Mesenchymal stem cell (in vitro differentiated cells and primary cell): ENCODE measurements around the gene ATP5F1C.

Experiments used
- DNase-seq: peaks from one replicate; pipeline ENCODE4 v3.0.0-alpha.2; 2013
- H2AFZ ChIP-seq: one replicate; pipeline ENCODE4 v1.6.1; 2013; ENCODE audit warnings: low read depth, mild to moderate bottlenecking, control low read depth, inconsistent platforms, low read length, moderate library complexity
- H2AK5ac ChIP-seq: 2 replicates; pipeline ENCODE4 v1.6.1; 2013; ENCODE audit warnings: low read length, moderate library complexity, mild to moderate bottlenecking, inconsistent platforms; ENCODE audit not compliant: severe bottlenecking
- H2BK120ac ChIP-seq: one replicate; pipeline ENCODE4 v1.6.1; 2013; ENCODE audit warnings: low read depth, mild to moderate bottlenecking, inconsistent platforms, low read length, moderate library complexity
- H2BK12ac ChIP-seq, 2 experiments: one replicate each; pipeline ENCODE4 v1.6.1; 2013; ENCODE audit warnings: inconsistent platforms in 2 of 2, low read length in 2 of 2, mild to moderate bottlenecking in 2 of 2, moderate library complexity in 2 of 2, control low read depth in 1 of 2
- H2BK15ac ChIP-seq: one replicate; pipeline ENCODE4 v1.6.1; 2013; ENCODE audit warnings: mild to moderate bottlenecking, low read depth, inconsistent platforms; ENCODE audit not compliant: poor library complexity, severe bottlenecking
- H2BK5ac ChIP-seq: 2 replicates; pipeline ENCODE4 v1.6.1; 2013; ENCODE audit warnings: low read depth, mild to moderate bottlenecking, low read length, control low read depth, inconsistent platforms; ENCODE audit not compliant: poor library complexity, severe bottlenecking
- H3K14ac ChIP-seq, 2 experiments: one replicate each; pipeline ENCODE4 v1.6.1; 2013; ENCODE audit warnings: inconsistent platforms in 2 of 2, low read length in 2 of 2, control low read depth in 1 of 2, mild to moderate bottlenecking in 1 of 2, moderate library complexity in 1 of 2
- H3K18ac ChIP-seq, 2 experiments: one replicate each; pipeline ENCODE4 v1.6.1; 2013; ENCODE audit warnings: inconsistent platforms in 2 of 2, low read length in 2 of 2, control low read depth in 1 of 2, low read depth in 1 of 2, mild to moderate bottlenecking in 1 of 2
- H3K23ac ChIP-seq, 2 experiments: one replicate each; pipeline ENCODE4 v1.6.1; 2013; ENCODE audit warnings: inconsistent platforms in 2 of 2, low read length in 2 of 2, mild to moderate bottlenecking in 2 of 2, moderate library complexity in 2 of 2, control low read depth in 1 of 2
- H3K27ac ChIP-seq: 2 replicates; pipeline ENCODE4 v1.5.1; 2013; ENCODE audit warnings: mild to moderate bottlenecking, moderate library complexity, low read length, control low read depth, inconsistent platforms; ENCODE audit not compliant: poor library complexity, severe bottlenecking
- H3K27me3 ChIP-seq, 2 experiments: 2 replicates each; pipeline versions ENCODE4 v1.6.1 to v1.7.0; 2013; ENCODE audit warnings: low read length in 2 of 2, mild to moderate bottlenecking in 2 of 2, moderate library complexity in 2 of 2, control low read depth in 1 of 2, inconsistent platforms in 1 of 2; ENCODE audit not compliant: control insufficient read depth in 1 of 2, insufficient read depth in 1 of 2
- H3K36me3 ChIP-seq, 2 experiments: 2 replicates each; pipeline versions ENCODE4 v1.6.1 to v1.7.0; 2013; ENCODE audit warnings: low read length in 2 of 2, control low read depth in 1 of 2, inconsistent platforms in 1 of 2, low read depth in 1 of 2, mild to moderate bottlenecking in 1 of 2; ENCODE audit not compliant: insufficient read depth in 2 of 2, control insufficient read depth in 1 of 2
- H3K4ac ChIP-seq, 2 experiments: one replicate each; pipeline ENCODE4 v1.6.1; 2013; ENCODE audit warnings: inconsistent platforms in 2 of 2, low read length in 2 of 2, mild to moderate bottlenecking in 2 of 2, moderate library complexity in 2 of 2, control low read depth in 1 of 2, low read depth in 1 of 2
- H3K4me1 ChIP-seq: 2 replicates; pipeline ENCODE4 v1.6.1; 2013; ENCODE audit warnings: low read depth, low read length, control low read depth; ENCODE audit not compliant: control insufficient read depth, insufficient read depth
- H3K4me2 ChIP-seq: 2 replicates; pipeline ENCODE4 v1.6.1; 2013; ENCODE audit warnings: low read length, mild to moderate bottlenecking, inconsistent platforms; ENCODE audit not compliant: poor library complexity, severe bottlenecking
- H3K4me3 ChIP-seq, 2 experiments: 2 replicates each; pipeline versions ENCODE4 v1.5.1 to v1.7.0; 2013; ENCODE audit warnings: low read length in 2 of 2, mild to moderate bottlenecking in 2 of 2, control low read depth in 1 of 2, low read depth in 1 of 2; ENCODE audit not compliant: insufficient read depth in 1 of 2
- H3K79me1 ChIP-seq: replicated peaks from 2 replicates; pipeline ENCODE4 v1.6.1; 2013; ENCODE audit warnings: mild to moderate bottlenecking, control low read depth, low read length, inconsistent platforms; ENCODE audit not compliant: poor library complexity, severe bottlenecking
- H3K9ac ChIP-seq: 2 replicates; pipeline ENCODE4 v1.7.0; 2013; ENCODE audit warnings: mild to moderate bottlenecking, low read length, moderate library complexity
- H3K9me3 ChIP-seq: 2 replicates; pipeline ENCODE4 v1.7.0; 2013; ENCODE audit warnings: mild to moderate bottlenecking, low read length; ENCODE audit not compliant: control insufficient read depth
- H4K8ac ChIP-seq: one replicate; pipeline ENCODE4 v1.6.1; 2013; ENCODE audit warnings: inconsistent platforms, mild to moderate bottlenecking, low read length, moderate library complexity
- H4K91ac ChIP-seq: one replicate; pipeline ENCODE4 v1.6.1; 2013; ENCODE audit warnings: mild to moderate bottlenecking, low read length, inconsistent platforms
- WGBS: methylation state at CpG from one replicate; pipeline ENCODE4 v1.1.7; 2013; ENCODE audit warnings: mixed read lengths; 5-methylcytosine and 5-hydroxymethylcytosine counted together

ATP5F1C gene

GRCh38 chr10:7853890-7854289 lies 65.9 kb downstream of the ATP5F1C start:
- Histone ChIP-seq H2AK5ac (no peak overlapping the region), H3K9me3 (no peaks in the 10 kb centered on the region), H2AFZ (no peak overlapping the region), H4K8ac (no peak overlapping the region), H3K9ac (no peak overlapping the region), H3K14ac (no peak overlapping the region), H3K18ac (no peak overlapping the region), H3K79me1 (peaks cover 19% of the 10 kb centered on the region), H3K23ac (no peak overlapping the region), H2BK15ac (no peak overlapping the region), H3K4me2 (no peak overlapping the region), H4K91ac (no peak overlapping the region), H2BK120ac (no peak overlapping the region), H2BK12ac (no peak overlapping the region), H3K4ac (no peak overlapping the region), H3K36me3 (no peaks in the 10 kb centered on the region), H3K27me3 (no peaks in the 10 kb centered on the region), H2BK5ac (no peak overlapping the region), H3K27ac (no peak overlapping the region), H3K4me3 (no peak overlapping the region), H3K4me1 (peaks cover 5% of the 10 kb centered on the region)
- WGBS: 100% methylated on average over 3 of the region's 3 CpGs
- no peak for DNase-seq

GRCh38 chr10:7855205-7855604 lies 67.2 kb downstream of the ATP5F1C start:
- Histone ChIP-seq H3K4me1 (peaks cover 5% of the 10 kb centered on the region), H3K4ac (no peak overlapping the region), H3K9ac (no peak overlapping the region), H3K9me3 (no peaks in the 10 kb centered on the region), H2BK5ac (no peak overlapping the region), H3K4me2 (no peak overlapping the region), H3K23ac (no peak overlapping the region), H3K14ac (no peak overlapping the region), H2BK12ac (no peak overlapping the region), H4K8ac (no peak overlapping the region), H2AK5ac (peak overlapping the region; percentile 84), H2BK120ac (no peak overlapping the region), H3K79me1 (peaks cover 22% of the 10 kb centered on the region), H4K91ac (no peak overlapping the region), H2AFZ (no peak overlapping the region), H3K27me3 (no peaks in the 10 kb centered on the region), H3K36me3 (no peaks in the 10 kb centered on the region), H2BK15ac (no peak overlapping the region), H3K27ac (no peak overlapping the region), H3K18ac (no peak overlapping the region), H3K4me3 (no peak overlapping the region)
- WGBS: 69% methylated on average over 4 of the region's 4 CpGs
- no peak for DNase-seq

GRCh38 chr10:7856678-7857077 lies 68.7 kb downstream of the ATP5F1C start:
- peaks cover 6% of the 10 kb centered on the region for H3K9me3 ChIP-seq

GRCh38 chr10:7857262-7857661 lies 69.3 kb downstream of the ATP5F1C start:
- H2BK15ac ChIP-seq: no peak overlapping the region
- no peak for DNase-seq
- peak overlapping the region; percentile 2 for H3K4me2 ChIP-seq
- H2AK5ac ChIP-seq: no peak overlapping the region
- no peak overlapping the region for H3K9ac ChIP-seq
- H3K4me3 ChIP-seq: no peak overlapping the region
- no peak overlapping the region for H2BK120ac ChIP-seq
- no peak overlapping the region for H2BK5ac ChIP-seq
- peaks cover 5% of the 10 kb centered on the region for H3K4me1 ChIP-seq
- no peak overlapping the region for H2AFZ ChIP-seq
- no peak overlapping the region for H3K18ac ChIP-seq
- no peak overlapping the region for H2BK12ac ChIP-seq
- no peak overlapping the region for H3K14ac ChIP-seq
- H3K27ac ChIP-seq: peak overlapping the region; percentile 6
- H3K27me3 ChIP-seq: no peaks in the 10 kb centered on the region
- H3K79me1 ChIP-seq: peaks cover 20% of the 10 kb centered on the region
- H3K4ac ChIP-seq: no peak overlapping the region
- no peak overlapping the region for H4K91ac ChIP-seq
- H3K36me3 ChIP-seq: no peaks in the 10 kb centered on the region
- WGBS: 94% methylated on average over 3 of the region's 4 CpGs
- peaks cover 12% of the 10 kb centered on the region for H3K9me3 ChIP-seq
- H3K23ac ChIP-seq: no peak overlapping the region
- H4K8ac ChIP-seq: no peak overlapping the region

More at GRCh38 chr10:7856678-7857077, 68.7 kb downstream of the ATP5F1C start:
- Histone ChIP-seq H2BK12ac (no peak overlapping the region), H2AFZ (no peak overlapping the region), H2BK5ac (no peak overlapping the region), H3K23ac (no peak overlapping the region), H3K27ac (peak overlapping the region; percentile 20), H3K14ac (no peak overlapping the region), H3K4me3 (no peak overlapping the region), H3K4me2 (no peak overlapping the region), H3K36me3 (no peaks in the 10 kb centered on the region), H4K8ac (no peak overlapping the region), H2AK5ac (no peak overlapping the region), H2BK15ac (no peak overlapping the region), H3K18ac (no peak overlapping the region), H3K79me1 (peaks cover 20% of the 10 kb centered on the region), H3K9ac (no peak overlapping the region), H2BK120ac (no peak overlapping the region), H4K91ac (no peak overlapping the region), H3K27me3 (no peaks in the 10 kb centered on the region), H3K4ac (no peak overlapping the region), H3K4me1 (peaks cover 5% of the 10 kb centered on the region)
- 40% methylated on average over 2 of the region's 4 CpGs for WGBS
- DNase-seq: no peak
